CD4-positive, alpha-beta T cell (primary cell): ENCODE results near the gene NFIC. TPM values are rescaled to one million over a fixed set of nuclear protein-coding genes. Genes with fewer than 3 reads are reported as not detected.
A peak's percentile ranks its signal among the peaks of the same experiment; 100 is the strongest.

Experiments
- ATAC-seq: fragments of 200-7000 bp; cut with Tn5 transposase; one replicate; pipeline ENCODE4 v1.10.0; 2022; ENCODE audit warnings: mild to moderate bottlenecking; ENCODE audit not compliant: poor library complexity
- CTCF ChIA-PET: fragments of 350-600 bp; sonication (Branson Sonifier 250); formaldehyde crosslinking; loops from one replicate; lab custom pipeline; 2021; ENCODE audit warnings: antibody characterized with exemption, inconsistent platforms; lab: Charles Lee
- POLR2A ChIA-PET: fragments of 350-600 bp; sonication (Branson Sonifier 250); formaldehyde crosslinking; loops from one replicate; lab custom pipeline; 2021; ENCODE audit warnings: antibody characterized with exemption, inconsistent platforms; lab: Charles Lee
- DNase-seq, 14 experiments: peaks; one replicate each; pipeline ENCODE4 v3.0.0-alpha.2; 2013 to 2020; ENCODE audit warnings: mixed read lengths in 2 of 14
- H3K27ac ChIP-seq, 2 donors: one replicate each; pipeline versions ENCODE4 v1.5.1 to v1.7.0; 2013; ENCODE audit warnings: low read length in 2 of 2, low read depth in 1 of 2, mild to moderate bottlenecking in 1 of 2
- H3K27me3 ChIP-seq, 2 experiments: 1 replicate in 1 of 2; 2 replicates in 1 of 2; pipeline versions ENCODE4 v1.6.1 to v1.7.0; 2013; ENCODE audit warnings: low read length in 2 of 2, control low read depth in 1 of 2, mild to moderate bottlenecking in 1 of 2, moderate library complexity in 1 of 2; ENCODE audit not compliant: insufficient read depth in 2 of 2, control insufficient read depth in 1 of 2
- H3K36me3 ChIP-seq: one replicate; pipeline ENCODE4 v1.6.1; 2013; ENCODE audit warnings: low read length, control low read depth; ENCODE audit not compliant: insufficient read depth
- H3K4me1 ChIP-seq: one replicate; pipeline ENCODE4 v1.6.1; 2013; ENCODE audit warnings: low read length, control low read depth; ENCODE audit not compliant: insufficient read depth
- H3K4me3 ChIP-seq: one replicate; pipeline ENCODE4 v1.5.1; 2013; ENCODE audit warnings: mild to moderate bottlenecking, low read length, moderate library complexity
- H3K9me3 ChIP-seq, 2 experiments: 1 replicate in 1 of 2; 2 replicates in 1 of 2; pipeline versions ENCODE4 v1.6.1 to v1.7.0; 2013; ENCODE audit warnings: low read length in 2 of 2, mild to moderate bottlenecking in 2 of 2, control low read depth in 1 of 2, moderate library complexity in 1 of 2; ENCODE audit not compliant: control insufficient read depth in 1 of 2, insufficient read depth in 1 of 2
- H3K27ac Mint-ChIP-seq: one replicate; pipeline ENCODE4 v1.8.0; 2020; ENCODE audit warnings: mixed read lengths
- H3K27me3 Mint-ChIP-seq: one replicate; pipeline ENCODE4 v1.8.0; 2021; ENCODE audit warnings: mixed read lengths
- H3K36me3 Mint-ChIP-seq: one replicate; pipeline ENCODE4 v1.8.0; 2021; ENCODE audit warnings: low read depth, mixed read lengths
- H3K4me1 Mint-ChIP-seq: one replicate; pipeline ENCODE4 v1.8.0; 2021; ENCODE audit warnings: low read depth, mixed read lengths
- H3K4me3 Mint-ChIP-seq: one replicate; pipeline ENCODE4 v1.8.0; 2020; ENCODE audit warnings: mild to moderate bottlenecking, mixed read lengths
- H3K9me3 Mint-ChIP-seq: one replicate; pipeline ENCODE4 v1.8.0; 2020; ENCODE audit warnings: mixed read lengths
- CTCF ChIP-seq: fragments of 200-600 bp; IDR thresholded peaks from one replicate; pipeline ENCODE4 v1.8.0; 2022; ENCODE audit warnings: antibody characterized with exemption, mild to moderate bottlenecking
- intact Hi-C, 2 experiments: fragments of 100-400 bp; cut with DNase I in 1 of 2; cut with micrococcal nuclease in 1 of 2; formaldehyde crosslinking; loops; one replicate each; pipeline versions ENCODE4 v1.15.1 to v1.9.0; 2023 to 2025; cut with DNase I, micrococcal nuclease
- total RNA-seq, 174 experiments: library from RNA in 2 of 174; stranded (reverse) in 2 of 174; gene quantifications; one replicate each; pipeline ENCODE4 v1.2.3 and lab custom pipeline; 2021 to 2026

The NFIC gene
- total RNA-seq, 2 experiments from 2014 or later: 22.1 to 22.2 TPM

GRCh38 chr19:3360421-3361383, 5.7 kb upstream of the NFIC start:
- peak overlapping the region; percentile 89 for H3K4me3 Mint-ChIP-seq
- TF ChIP-seq CTCF: no peak
- ChIA-PET CTCF (interaction anchor here (1.6 kb wide), 1 partner anchor 69 kb away, joined by 3 read pairs; no protein-coding TSS in a partner anchor), POLR2A (interaction anchor here (1.3 kb wide), 1 partner anchor 23 kb away, joined by 5 read pairs; no protein-coding TSS in a partner anchor)
- no peaks in the 10 kb centered on the region for H3K27me3 ChIP-seq
- H3K36me3 Mint-ChIP-seq: peaks cover 5% of the 10 kb centered on the region
- H3K27me3 Mint-ChIP-seq: no peaks in the 10 kb centered on the region
- H3K9me3 ChIP-seq: peaks cover 0 to 3% of the 10 kb centered on the region in 2 experiments
- no peaks in the 10 kb centered on the region for H3K9me3 Mint-ChIP-seq
- peak overlapping the region; percentile 52 to 60 for H3K27ac ChIP-seq
- peaks cover 50% of the 10 kb centered on the region for H3K4me1 ChIP-seq
- no peaks in the 10 kb centered on the region for H3K36me3 ChIP-seq
- peak overlapping the region; percentile 78 for H3K27ac Mint-ChIP-seq
- intact Hi-C loops: loop anchor here (2.0 kb wide), 1 partner anchor 22 kb away; no protein-coding TSS in a partner anchor
- ATAC-seq (peak; percentile 53), DNase-seq (peak; percentile 48 to 91 (median 72))
- H3K4me3 ChIP-seq: peak overlapping the region; percentile 76
- H3K4me1 Mint-ChIP-seq: peaks cover 55% of the 10 kb centered on the region

GRCh38 chr19:3361384-3362216, 4.8 kb upstream of the NFIC start:
- Histone ChIP-seq H3K4me1 (peaks cover 56% of the 10 kb centered on the region), H3K27me3 (no peaks in the 10 kb centered on the region), H3K9me3 (peaks cover 0 to 3% of the 10 kb centered on the region in 2 experiments), H3K36me3 (no peaks in the 10 kb centered on the region), H3K27ac (peak overlapping the region in 1 of 2 donors; percentile 52), H3K4me3 (peak overlapping the region; percentile 76)
- intact Hi-C loops: loop anchor here (2.0 kb wide), 1 partner anchor 23 kb away; no protein-coding TSS in a partner anchor
- ChIA-PET CTCF (interaction anchor here (1.6 kb wide), 1 partner anchor 68 kb away, joined by 3 read pairs; no protein-coding TSS in a partner anchor), POLR2A (no interaction called here)
- peak overlapping the region; percentile 89 for H3K4me3 Mint-ChIP-seq
- H3K4me1 Mint-ChIP-seq: peaks cover 55% of the 10 kb centered on the region
- H3K27me3 Mint-ChIP-seq: no peaks in the 10 kb centered on the region
- no peaks in the 10 kb centered on the region for H3K9me3 Mint-ChIP-seq
- peaks cover 5% of the 10 kb centered on the region for H3K36me3 Mint-ChIP-seq
- peak overlapping the region; percentile 78 for H3K27ac Mint-ChIP-seq
- no peak for DNase-seq
- peak; percentile 17 for ATAC-seq
- no peak for TF ChIP-seq CTCF
